K562 (cell line): Measurements from ENCODE around the gene MOK. TPM values are rescaled to one million over a fixed set of nuclear protein-coding genes. Genes with fewer than 3 reads are reported as not detected.

Experiments
- ATAC-seq: fragments of 200-7000 bp; cut with Tn5 transposase; 3 replicates; pipeline ENCODE4 v1.9.1; 2020; ENCODE audit warnings: moderate library complexity
- BruUV-seq: library from RNA; stranded (reverse); fragments of 400-500 nt; replicated peaks from 2 replicates; lab custom pipeline; 2021; lab: Mats Ljungman, UMichigan
- CTCF ChIA-PET: fragments of 300-600 bp; formaldehyde crosslinking; extraction: SDS; loops from one replicate; lab custom pipeline; 2021; ENCODE audit warnings: low intra/inter-chr PET ratio; lab: Yijun Ruan, JAX
- POLR2A ChIA-PET: fragments of 300-600, 350-650 bp; sonication (Branson Sonifier 250); formaldehyde crosslinking; extraction: SDS; loops from one replicate; lab custom pipeline; 2021; ENCODE audit warnings: antibody characterized with exemption, inconsistent platforms; lab: Yijun Ruan, JAX
- DNase-seq, 4 experiments: peaks; one replicate each; pipeline versions ENCODE4 v3.0.0 to v3.0.0-alpha.2; 2011 to 2018; ENCODE audit warnings: low spot score in 3 of 4, mixed read lengths in 3 of 4; ENCODE audit errors: extremely low read depth in 1 of 4
- FAIRE-seq: peaks from 2 replicates; lab custom pipeline; 2011; peaks lifted over from hg19 to GRCh38; lab: Jason Lieb, UNC
- H2AFZ ChIP-seq: 2 replicates; pipeline ENCODE4 v1.6.0; 2011; ENCODE audit warnings: low read depth, low read length, control low read depth, inconsistent platforms
- H3K27ac ChIP-seq: fragments of 200-600 bp; 3 replicates; pipeline ENCODE4 v1.8.0; 2011; ENCODE audit warnings: low read depth, mild to moderate bottlenecking, control low read depth, inconsistent platforms, low read length, moderate library complexity, mixed read lengths; ENCODE audit errors: extremely low read depth
- H3K27me3 ChIP-seq, 2 experiments: fragments of 300-600 bp in 1 of 2; 2 replicates in 1 of 2; 3 replicates in 1 of 2; pipeline versions ENCODE4 v1.6.0 to v1.8.0; 2011; ENCODE audit warnings: inconsistent platforms in 2 of 2, low read length in 2 of 2, mild to moderate bottlenecking in 1 of 2, mixed read lengths in 1 of 2, moderate library complexity in 1 of 2; ENCODE audit not compliant: control insufficient read depth in 2 of 2, insufficient read depth in 2 of 2
- H3K36me3 ChIP-seq: fragments of 300-600 bp; 3 replicates; pipeline ENCODE4 v1.8.0; 2011; ENCODE audit warnings: mild to moderate bottlenecking, low read length, inconsistent platforms; ENCODE audit not compliant: control insufficient read depth, insufficient read depth
- H3K4me1 ChIP-seq, 2 experiments: fragments of 200-600 bp in 1 of 2; replicated peaks in 1 of 2; 2 replicates in 1 of 2; 3 replicates in 1 of 2; pipeline versions ENCODE4 v1.5.1 to v1.8.0; 2011; ENCODE audit warnings: inconsistent platforms in 2 of 2, low read length in 2 of 2, mild to moderate bottlenecking in 1 of 2, mixed read lengths in 1 of 2, moderate library complexity in 1 of 2; ENCODE audit not compliant: control insufficient read depth in 2 of 2, insufficient read depth in 2 of 2
- H3K4me2 ChIP-seq: 2 replicates; pipeline ENCODE4 v1.6.1; 2011; ENCODE audit warnings: low read length, control low read depth, inconsistent platforms, mixed read lengths; ENCODE audit not compliant: insufficient read depth
- H3K4me3 ChIP-seq: fragments of 200-600 bp; sonication (generic), shearing (Covaris generic); 2 replicates; pipeline ENCODE4 v1.5.1; 2016; ENCODE audit warnings: control low read depth, inconsistent platforms
- H3K79me2 ChIP-seq: fragments of 200-600 bp; 3 replicates; pipeline ENCODE4 v1.8.0; 2011; ENCODE audit warnings: low read length, inconsistent platforms; ENCODE audit not compliant: control insufficient read depth, insufficient read depth
- H3K9ac ChIP-seq, 2 experiments: 2 replicates each; pipeline versions ENCODE4 v1.6.0 to v1.6.1; 2011; ENCODE audit warnings: low read depth in 2 of 2, low read length in 2 of 2, control low read depth in 1 of 2, inconsistent platforms in 1 of 2, mild to moderate bottlenecking in 1 of 2, mixed read lengths in 1 of 2; ENCODE audit not compliant: insufficient read depth in 1 of 2
- H3K9me1 ChIP-seq: one replicate; pipeline ENCODE4 v1.6.0; 2011; ENCODE audit warnings: inconsistent platforms, mild to moderate bottlenecking, low read length, moderate library complexity; ENCODE audit not compliant: control insufficient read depth, insufficient read depth
- H3K9me3 ChIP-seq: replicated peaks from 2 replicates; pipeline ENCODE4 v1.5.1; 2011; ENCODE audit warnings: low read depth, low read length, inconsistent platforms; ENCODE audit not compliant: control insufficient read depth, insufficient read depth
- H4K20me1 ChIP-seq: replicated peaks from 2 replicates; pipeline ENCODE4 v1.6.1; 2011; ENCODE audit warnings: low read length, inconsistent platforms, mixed read lengths; ENCODE audit not compliant: control insufficient read depth, insufficient read depth
- FOSL1 ChIP-seq: fragments of 200-800 bp; sonication (Bioruptor generic); conservative IDR thresholded peaks from 2 replicates; pipeline ENCODE4 v1.6.1; 2016; ENCODE audit warnings: missing genetic modification characterization, missing compliant biosample characterization
- KLF16 ChIP-seq: IDR thresholded peaks from 2 replicates; pipeline ENCODE4 v1.6.1; 2016; ENCODE audit warnings: antibody characterized with exemption
- MEF2A ChIP-seq: IDR thresholded peaks from 2 replicates; pipeline ENCODE4 v1.6.1; 2011; ENCODE audit warnings: low read depth, mild to moderate bottlenecking, low read length, moderate library complexity; ENCODE audit not compliant: control insufficient read depth
- NR2C1 ChIP-seq, 2 experiments: fragments of 450-650 bp; IDR thresholded peaks; 2 replicates each; pipeline ENCODE4 v1.6.1; 2017; ENCODE audit warnings: mild to moderate bottlenecking in 2 of 2, antibody characterized with exemption in 1 of 2, inconsistent platforms in 1 of 2, missing compliant biosample characterization in 1 of 2, missing genetic modification characterization in 1 of 2
- WGBS: fragments of 100-300 bp; shearing (Covaris generic); methylation state at CpG from one replicate; pipeline ENCODE4 v1.1.6; 2016; ENCODE audit warnings: low coverage, mixed read lengths; ENCODE audit not compliant: insufficient coverage; ENCODE audit errors: missing lambda C conversion rate; 5-methylcytosine and 5-hydroxymethylcytosine counted together
- in situ Hi-C: fragments of 300-500 bp; cut with MboI; formaldehyde crosslinking; loops from 4 replicates; pipeline ENCODE4 v1.15.0; 2018; ENCODE audit warnings: inconsistent platforms, mixed read lengths
- intact Hi-C: fragments of 100-400 bp; cut with micrococcal nuclease; formaldehyde crosslinking; loops from 2 replicates; pipeline ENCODE4 v1.14.2; 2022
- polyA plus RNA-seq, 8 experiments: library from polyadenylated mRNA; depleted of rRNA in 4 of 8; stranded (reverse) in 5 of 8; unstranded in 3 of 8; fragments of >200 nt; fragmentation: Nextera tagmentation in 2 of 8; fragmentation: Illumina TruSeq in 1 of 8; extraction: Ambion mirVana in 2 of 8; extraction: Trizol in 1 of 8; gene quantifications; 2 replicates each; pipeline versions ENCODE4 v1.2.1 to v1.2.3, GENCODE V29; 2011 to 2014; ENCODE audit warnings: inconsistent platforms in 1 of 8, missing spikeins in 1 of 8
- total RNA-seq, 7 experiments: library from RNA; depleted of rRNA in 6 of 7; stranded (reverse); fragments of >200 nt in 6 of 7; fragmentation: Illumina TruSeq in 2 of 7; extraction: Trizol in 2 of 7; gene quantifications; 2 replicates each; pipeline versions ENCODE4 v1.2.1 to v1.2.3, GENCODE V29; 2011 to 2021; ENCODE audit warnings: low replicate concordance in 1 of 7

MOK gene
- total and polyA plus RNA-seq, 9 of the 15 experiments (the other 6 are each of a cell fraction or from before 2014, with no cell fraction given): 1.3 to 8.4 (median 5.3) TPM

GRCh38 chr14:102231476-102232347, 73.3 kb downstream of the MOK start:
- no peaks in the 10 kb centered on the region for H3K9me1 ChIP-seq
- no peak overlapping the region for H3K4me2 ChIP-seq
- in situ Hi-C loops (no loop called here), intact Hi-C loops (loop anchor here (10.0 kb wide), 1 partner anchor 203 kb away; no protein-coding TSS in a partner anchor)
- H3K36me3 ChIP-seq: no peaks in the 10 kb centered on the region
- no peaks in the 10 kb centered on the region for H3K79me2 ChIP-seq
- BruUV-seq: no TSS peak
- H2AFZ ChIP-seq: no peak overlapping the region
- DNase-seq: no peak
- peaks cover 4 to 12% of the 10 kb centered on the region in 2 experiments; a peak in 3 of 5 replicates for H3K4me1 ChIP-seq
- no peak for FAIRE-seq
- TF ChIP-seq NR2C1 (IDR thresholded peaks at IDR 0.05): no peak
- TF ChIP-seq NR2C1 (tag; IDR thresholded peaks at IDR 0.05): no peak
- no peak for TF ChIP-seq KLF16
- no peak for TF ChIP-seq FOSL1 (tag)
- no peak for TF ChIP-seq MEF2A
- no peaks in the 10 kb centered on the region for H3K9me3 ChIP-seq
- H4K20me1 ChIP-seq: no peaks in the 10 kb centered on the region
- no peak overlapping the region for H3K4me3 ChIP-seq
- CTCF ChIA-PET: no interaction called here
- POLR2A ChIA-PET: interaction anchor here (0.6 kb wide), 1 partner anchor 33 kb away, joined by 3 read pairs; no protein-coding TSS in a partner anchor
- H3K27me3 ChIP-seq: no peaks in the 10 kb centered on the region
- H3K27ac ChIP-seq: no peak overlapping the region
- whole genome bisulfite sequencing: 64% methylated on average over 16 of the region's 22 CpGs
- no peak overlapping the region; a peak in 1 of 4 replicates for H3K9ac ChIP-seq
- ATAC-seq: no peak
